BJ (cell line): Measurements from ENCODE around the gene NCOA7. TPM values are rescaled to one million over a fixed set of nuclear protein-coding genes. Genes with fewer than 3 reads are reported as not detected.
A peak's percentile ranks its signal among the peaks of the same experiment; 100 is the strongest.

Experiments used
- CTCF ChIA-PET: fragments of 350-600 bp; formaldehyde crosslinking; extraction: SDS; loops from one replicate; lab custom pipeline; 2021; ENCODE audit warnings: antibody characterized with exemption, inconsistent platforms; lab: Yijun Ruan, JAX
- POLR2A ChIA-PET: fragments of 300-600 bp; sonication (Branson Sonifier 250); formaldehyde crosslinking; extraction: SDS; loops from one replicate; lab custom pipeline; 2021; ENCODE audit warnings: antibody characterized with exemption; lab: Charles Lee
- DNase-seq: peaks from one replicate; pipeline ENCODE4 v3.0.0-alpha.2; 2011; ENCODE audit warnings: low read depth
- H3K27me3 ChIP-seq: 2 replicates; pipeline ENCODE4 v1.6.0; 2011; ENCODE audit warnings: low read length; ENCODE audit not compliant: control insufficient read depth, insufficient read depth
- H3K36me3 ChIP-seq: 2 replicates; pipeline ENCODE4 v1.5.1; 2011; ENCODE audit warnings: low read length; ENCODE audit not compliant: control insufficient read depth, insufficient read depth
- H3K4me3 ChIP-seq: 2 replicates; pipeline ENCODE4 v1.5.1; 2011; ENCODE audit warnings: low read depth, mild to moderate bottlenecking, control low read depth, low read length
- CTCF ChIP-seq: IDR thresholded peaks from 2 replicates; pipeline ENCODE4 v1.5.1; 2011; ENCODE audit warnings: low read depth, mild to moderate bottlenecking, control low read depth, inconsistent platforms, low read length, moderate library complexity; ENCODE audit not compliant: insufficient read depth
- polyA plus RNA-seq: library from polyadenylated mRNA; depleted of rRNA; stranded (reverse); fragments of >200 nt; gene quantifications from 2 replicates; pipeline ENCODE4 v1.2.3, GENCODE V29; 2011

Gene NCOA7
- polyA plus RNA-seq, 1 experiment, result 27.2 TPM

GRCh38 chr6:125918681-125919566 lies 128.2 kb downstream of the NCOA7 start:
- Histone ChIP-seq H3K27me3 (no peaks in the 10 kb centered on the region), H3K4me3 (0 out of 2 replicates have a peak overlapping the region, but pooled peaks have one; percentile 12), H3K36me3 (peaks cover 15% of the 10 kb centered on the region)
- ChIA-PET CTCF (interaction anchor here (0.6 to 6.3 kb wide), 5 partner anchors 13 to 128 kb away, joined by 3 to 23 read pairs (median 3); partner anchors contain the start of gene HINT3), POLR2A (no interaction called here)
- TF ChIP-seq CTCF, result no peak
- DNase-seq, result no peak

- ChIA-PET POLR2A (no interaction called here), CTCF (interaction anchor here (0.9 to 6.3 kb wide), 4 partner anchors 13 to 52 kb away, joined by 3 to 23 read pairs (median 4); partner anchors contain the start of gene HINT3)
- DNase-seq, result no peak
- H3K4me3 ChIP-seq, result no peak overlapping the region
- H3K27me3 ChIP-seq, result no peaks in the 10 kb centered on the region
- no peak for TF ChIP-seq CTCF
- H3K36me3 ChIP-seq, result peaks cover 15% of the 10 kb centered on the region
Measured at GRCh38 chr6:125919618-125920017, 128.9 kb downstream of the NCOA7 start.

GRCh38 chr6:125922322-125922860 lies 131.6 kb downstream of the NCOA7 start:
- Histone ChIP-seq H3K27me3 (no peaks in the 10 kb centered on the region), H3K4me3 (no peak overlapping the region), H3K36me3 (peaks cover 9% of the 10 kb centered on the region)
- no peak for TF ChIP-seq CTCF
- DNase-seq, result no peak
- ChIA-PET POLR2A (no interaction called here), CTCF (interaction anchor here (1.3 kb wide), 1 partner anchor 18 kb away, joined by 5 read pairs; no protein-coding TSS in a partner anchor)

GRCh38 chr6:125923366-125923877 lies 132.7 kb downstream of the NCOA7 start:
- TF ChIP-seq CTCF, result no peak
- H3K27me3 ChIP-seq, result no peaks in the 10 kb centered on the region
- ChIA-PET POLR2A (no interaction called here), CTCF (interaction anchor here (0.8 to 1.3 kb wide), 5 partner anchors 9 to 66 kb away, joined by 3 to 5 read pairs (median 4); no protein-coding TSS in a partner anchor)
- H3K36me3 ChIP-seq, result peaks cover 7% of the 10 kb centered on the region
- no peak for DNase-seq
- no peak overlapping the region for H3K4me3 ChIP-seq

- DNase-seq, result no peak
Measured at GRCh38 chr6:125924169-125924568, 133.4 kb downstream of the NCOA7 start.

More at GRCh38 chr6:125924169-125924568, 133.4 kb downstream of the NCOA7 start:
- H3K36me3 ChIP-seq, result peaks cover 7% of the 10 kb centered on the region
- H3K27me3 ChIP-seq, result no peaks in the 10 kb centered on the region
- no peak overlapping the region for H3K4me3 ChIP-seq
- ChIA-PET CTCF (interaction anchor here (0.7 to 1.4 kb wide), 5 partner anchors 10 to 67 kb away, joined by 3 to 4 read pairs (median 3); no protein-coding TSS in a partner anchor), POLR2A (interaction anchor here (0.6 kb wide), 1 partner anchor 32 kb away, joined by 4 read pairs; no protein-coding TSS in a partner anchor)
- no peak for TF ChIP-seq CTCF
